GM19397 (cell line): ENCODE results near the gene ASTN2.
"Not testable (repeated sequence)": the region's sequence is repeated elsewhere in the genome, so short reads cannot be mapped to it uniquely, and the experiment has no call there.

Source experiments
- ATAC-seq: cut with Tn5 transposase; IDR thresholded peaks from one replicate; pipeline ENCODE4 v1.9.1; 2021; ENCODE audit warnings: mild to moderate bottlenecking, moderate library complexity; ENCODE audit not compliant: unreplicated experiment

Gene ASTN2

DNA sequence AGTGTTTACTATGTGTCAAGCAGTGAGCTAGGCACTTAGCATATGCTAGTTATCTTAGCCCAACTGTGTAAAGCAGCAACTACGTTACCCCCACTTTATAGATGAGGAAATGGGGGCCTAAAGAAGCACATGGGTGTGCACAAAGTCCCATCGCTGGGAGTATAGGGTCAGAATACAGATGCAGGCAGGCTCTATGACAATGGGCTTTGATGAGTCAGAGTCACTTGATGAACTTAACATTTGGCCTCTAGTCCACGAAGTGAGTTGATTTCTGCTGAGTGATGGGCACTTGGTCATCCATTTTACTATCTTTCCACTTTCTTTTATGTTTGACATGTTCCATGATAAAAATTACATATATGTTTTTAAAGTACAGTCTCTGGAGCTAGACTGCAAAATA, 523.4 kb downstream of the ASTN2 start:
- ATAC-seq: no peak

DNA sequence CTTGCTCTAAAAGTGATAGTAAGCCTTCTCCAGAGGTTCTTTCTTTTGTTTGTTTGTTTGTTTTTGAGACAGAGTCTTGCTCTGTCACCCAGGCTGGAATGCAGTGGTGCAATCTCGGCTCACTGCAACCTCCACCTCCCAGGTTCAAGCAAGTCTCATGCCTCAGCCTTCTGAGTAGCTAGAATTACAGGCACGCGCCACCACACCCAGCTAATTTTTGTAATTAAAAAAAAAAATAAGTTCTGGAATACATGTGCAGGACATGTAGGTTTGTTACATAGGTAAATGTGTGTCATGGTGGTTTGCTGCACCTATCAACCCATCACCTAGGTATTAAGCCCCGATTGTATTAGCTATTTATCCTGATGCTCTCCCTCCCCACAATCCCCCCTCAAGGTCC, 526.4 kb downstream of the ASTN2 start:
- ATAC-seq: not testable (repeated sequence)

DNA sequence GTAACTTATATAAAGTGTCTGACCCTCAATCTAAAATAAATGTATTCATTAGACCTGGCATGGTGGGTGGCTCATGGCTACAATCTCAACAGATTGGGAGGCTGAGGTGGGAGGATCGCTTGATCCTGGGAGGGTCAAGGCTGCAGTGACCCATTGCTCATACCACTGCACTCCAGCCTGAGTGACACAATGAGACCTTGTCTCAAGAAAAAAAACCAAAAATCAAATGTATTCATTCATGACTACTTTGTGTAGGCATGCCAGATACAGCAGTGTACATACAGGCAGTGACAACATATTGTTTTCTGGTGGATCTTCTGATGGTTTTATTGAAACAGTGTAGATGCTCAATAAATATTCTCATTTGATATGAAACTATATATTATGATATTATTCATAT, 526.8 kb downstream of the ASTN2 start:
- no peak for ATAC-seq

- no peak for ATAC-seq
Measured at GRCh38 chr9:116883676-116884075, 531.2 kb downstream of the ASTN2 start.

GRCh38 chr9:116877072-116877471, 537.8 kb downstream of the ASTN2 start:
- no peak for ATAC-seq

DNA sequence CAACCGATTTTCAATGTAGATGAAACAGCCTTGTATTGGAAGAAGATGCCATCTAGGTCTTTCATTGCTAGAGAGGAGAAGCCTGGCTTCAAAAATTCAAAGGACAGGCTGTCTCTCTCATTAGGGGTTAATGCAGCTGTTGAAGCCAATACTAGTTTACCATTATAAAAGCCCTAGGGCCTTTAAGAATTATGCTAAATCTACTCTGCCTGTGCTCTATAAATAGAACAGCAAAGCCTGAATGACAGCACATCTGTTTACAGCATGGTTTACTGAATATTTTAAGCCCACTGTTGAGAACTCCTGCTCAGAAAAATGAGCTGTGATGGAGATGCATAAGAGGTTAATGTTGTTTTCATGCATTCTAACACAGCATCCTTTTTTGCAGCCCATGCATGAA, 539.3 kb downstream of the ASTN2 start:
- no peak for ATAC-seq

GRCh38 chr9:116873937-116874914, 540.6 kb downstream of the ASTN2 start:
- ATAC-seq: no peak

GRCh38 chr9:116873491-116873890, 541.4 kb downstream of the ASTN2 start:
- no peak for ATAC-seq

DNA sequence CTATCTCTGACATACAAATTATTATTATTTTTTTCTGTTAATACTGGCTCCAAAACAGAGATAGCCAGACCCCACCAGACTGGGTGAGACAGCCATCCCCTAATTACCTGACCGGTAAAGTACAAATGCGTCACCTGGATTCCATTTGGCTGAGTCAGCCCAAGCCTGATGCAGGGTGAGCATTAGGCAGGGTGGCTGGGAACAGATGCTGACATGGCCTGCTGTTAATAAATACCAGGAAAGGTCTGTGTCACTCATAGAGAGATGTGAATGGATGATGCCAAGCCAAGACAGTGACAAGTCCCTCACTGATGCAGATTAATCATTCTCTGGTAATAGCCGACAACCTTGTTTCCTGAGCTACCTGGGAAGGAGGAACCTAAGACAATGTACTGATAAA, 544.3 kb downstream of the ASTN2 start:
- no peak for ATAC-seq

DNA sequence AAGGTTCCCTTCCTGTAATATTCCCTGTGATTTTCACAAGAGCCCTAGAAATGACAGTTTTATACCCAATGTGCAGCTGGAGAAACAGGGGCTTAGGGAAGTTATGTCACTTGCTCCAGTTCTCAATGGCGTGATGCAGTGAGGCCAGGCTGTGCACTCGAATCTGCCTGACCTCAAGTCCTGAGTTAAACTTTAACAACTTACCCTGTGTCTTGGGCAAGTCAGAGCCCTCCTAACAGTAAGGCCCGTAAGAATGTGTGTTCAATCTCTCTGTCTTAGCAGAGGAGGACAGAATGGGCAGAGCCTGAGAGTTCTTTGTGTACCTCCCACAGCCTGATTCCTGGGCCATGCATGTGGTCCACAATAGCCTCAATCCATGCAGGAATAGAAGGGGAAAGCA, 546.7 kb downstream of the ASTN2 start:
- ATAC-seq: peak; percentile 80

GRCh38 chr9:116861321-116861720, 553.5 kb downstream of the ASTN2 start:
- no peak for ATAC-seq

- ATAC-seq: peak; percentile 61
Measured at GRCh38 chr9:116860509-116861120, 554.2 kb downstream of the ASTN2 start.

DNA sequence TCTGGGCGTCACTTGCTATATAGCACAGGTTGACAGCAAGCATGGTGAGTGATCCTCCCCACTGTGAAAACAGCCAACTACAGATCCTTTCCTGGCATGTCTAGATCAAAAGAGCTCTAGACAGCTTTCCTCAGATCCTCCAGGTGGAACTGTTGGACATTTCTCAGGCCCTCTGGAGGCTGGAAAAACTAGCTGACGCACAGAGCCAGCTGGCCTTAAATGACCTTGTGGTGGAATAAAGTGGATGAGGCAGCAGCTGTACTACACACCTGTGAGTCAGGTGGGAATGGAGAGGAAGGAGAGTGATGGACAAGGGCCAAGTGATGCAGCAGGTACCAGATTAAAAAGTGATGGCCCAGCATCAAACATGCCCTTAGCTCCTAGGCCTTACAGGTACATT, 555.1 kb downstream of the ASTN2 start:
- ATAC-seq: no peak

DNA sequence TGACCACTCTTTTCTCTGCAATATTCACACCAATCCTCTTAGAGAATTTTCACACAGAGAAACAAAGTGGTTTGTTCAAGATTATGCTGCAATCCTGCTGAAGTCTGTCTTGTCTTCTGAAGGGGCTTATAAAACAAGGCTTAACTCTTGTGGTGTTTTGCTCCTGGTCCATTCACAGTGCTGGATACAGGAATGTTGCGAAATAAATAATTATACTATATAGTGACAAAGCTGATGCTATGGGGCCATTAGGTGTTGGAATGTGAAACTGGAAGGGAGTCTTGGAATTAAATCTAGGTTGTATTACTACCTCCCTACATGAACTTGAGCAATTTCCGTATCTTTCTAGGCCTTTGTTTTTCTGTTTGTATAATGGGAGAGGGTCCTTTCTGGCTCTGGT, 557.5 kb downstream of the ASTN2 start:
- no peak for ATAC-seq

- ATAC-seq: no peak
Measured at GRCh38 chr9:116855881-116856662, 558.8 kb downstream of the ASTN2 start.

- ATAC-seq: no peak
Measured at GRCh38 chr9:116849721-116850120, 565.1 kb downstream of the ASTN2 start.

DNA sequence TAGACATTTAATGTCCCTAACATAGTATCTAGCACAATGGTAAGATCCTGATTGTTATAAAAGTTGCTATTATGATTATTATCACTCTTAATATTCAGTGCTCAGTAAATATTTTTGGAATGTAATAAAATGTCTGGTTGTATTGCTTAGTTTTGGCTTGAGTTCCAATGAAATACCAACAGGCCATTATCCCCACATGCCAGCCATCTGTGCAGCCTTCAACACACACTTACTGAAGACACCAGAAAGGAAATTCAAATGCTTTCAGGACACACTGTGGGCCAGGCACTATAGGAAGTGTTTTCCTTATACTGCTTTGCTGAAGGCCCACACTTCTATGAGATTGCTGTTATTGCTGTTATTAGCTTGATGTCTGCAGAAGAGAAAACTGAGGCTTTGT, 570.2 kb downstream of the ASTN2 start:
- no peak for ATAC-seq

DNA sequence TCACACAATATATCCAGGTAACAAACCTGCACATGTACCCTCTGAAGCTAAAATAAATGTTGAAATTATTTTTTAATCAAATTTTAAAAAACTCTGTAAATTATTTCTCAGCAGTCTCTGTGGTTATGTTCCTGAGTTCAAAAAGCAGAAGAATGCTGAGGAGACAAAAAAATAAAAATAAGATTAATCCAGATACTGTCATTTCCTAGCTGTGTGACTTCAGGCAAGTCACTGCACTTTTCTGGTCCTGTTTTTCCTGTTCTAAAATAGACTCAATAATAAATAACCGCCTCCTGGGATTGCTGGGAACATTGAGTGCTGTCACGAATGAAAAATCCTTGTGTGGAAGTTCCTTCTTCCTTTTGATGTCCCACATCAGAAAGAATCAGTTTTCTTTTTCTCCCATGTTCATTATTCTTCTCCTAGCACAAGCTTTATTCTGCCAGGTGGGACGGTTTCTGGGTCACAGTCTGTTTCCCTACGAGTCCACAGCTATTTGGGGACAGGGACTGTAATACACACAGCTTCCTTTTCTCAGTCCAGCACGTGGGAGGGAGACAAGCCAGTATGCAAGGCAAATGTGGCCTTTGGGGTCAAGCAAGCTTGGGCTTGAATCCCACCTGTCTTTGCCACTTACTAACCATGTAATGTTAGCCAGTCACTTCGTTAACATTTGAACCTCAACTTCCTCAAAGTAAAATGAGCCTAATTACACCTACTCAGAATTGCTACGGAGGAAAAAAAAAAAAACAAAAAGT, 570.8 kb downstream of the ASTN2 start:
- ATAC-seq: no peak

- no peak for ATAC-seq
Measured at GRCh38 chr9:116842658-116843057, 572.2 kb downstream of the ASTN2 start.

DNA sequence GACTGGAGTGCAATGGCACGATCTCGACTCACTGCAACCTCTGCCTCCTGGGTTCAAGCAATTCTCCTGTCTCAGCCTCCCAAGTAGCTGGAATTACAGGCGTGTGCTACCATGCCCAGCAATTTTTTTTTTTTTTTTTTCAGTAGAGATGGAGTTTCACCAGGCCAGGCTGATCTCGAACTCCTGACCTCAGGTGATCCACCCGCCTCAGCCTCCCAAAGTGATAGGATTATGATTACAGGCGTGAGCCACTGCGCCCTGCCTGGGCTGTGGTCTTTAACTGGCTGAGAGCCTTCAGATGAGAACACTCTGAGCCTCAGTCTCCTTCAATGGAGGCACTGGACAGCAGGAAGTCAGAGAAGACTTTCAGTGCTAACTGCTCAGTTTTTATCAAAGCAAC, 576.4 kb downstream of the ASTN2 start:
- ATAC-seq: not testable (repeated sequence)
